ENCODE results near the gene ZMIZ1.

GRCh38 chr10:79220307-79220706 lies 151.5 kb downstream of the ZMIZ1 start:
- TF ChIP-seq CTCF (IDR thresholded peaks at IDR 0.05) (no peak), POLR2AphosphoS5 (IDR thresholded peaks at IDR 0.05; ENCODE audit: low read depth, low read length) (no peak), SIN3A (IDR thresholded peaks at IDR 0.05; ENCODE audit: borderline replicate concordance, insufficient read depth, low read depth, low read length) (no peak), REST (IDR thresholded peaks at IDR 0.05; ENCODE audit: insufficient read depth in 1 of 2, low read depth in 2 of 2, low read length in 1 of 2) (no peak), TCF7L2 (IDR thresholded peaks at IDR 0.05; ENCODE audit: low read depth, low read length) (no peak)
